Body of pancreas (tissue), 4 donors: ENCODE data around the gene LDLRAD4.

Experiments used
- POLR2A ChIP-seq, 3 donors: fragments of 450-650 bp; IDR thresholded peaks; one replicate each; pipeline ENCODE4 v1.6.1; 2016; ENCODE audit warnings: antibody characterized with exemption in 3 of 3, mild to moderate bottlenecking in 2 of 3
- TF ChIP-seq, protein P1 (sequence below), 7 experiments: fragments of 450-650 bp in 4 of 7; fragments of 200-600 bp in 3 of 7; sonication (generic) in 3 of 7; IDR thresholded peaks; one replicate each; pipeline ENCODE4 v1.5.1; 2016 to 2019; ENCODE audit warnings: antibody characterized with exemption in 7 of 7

DNA sequence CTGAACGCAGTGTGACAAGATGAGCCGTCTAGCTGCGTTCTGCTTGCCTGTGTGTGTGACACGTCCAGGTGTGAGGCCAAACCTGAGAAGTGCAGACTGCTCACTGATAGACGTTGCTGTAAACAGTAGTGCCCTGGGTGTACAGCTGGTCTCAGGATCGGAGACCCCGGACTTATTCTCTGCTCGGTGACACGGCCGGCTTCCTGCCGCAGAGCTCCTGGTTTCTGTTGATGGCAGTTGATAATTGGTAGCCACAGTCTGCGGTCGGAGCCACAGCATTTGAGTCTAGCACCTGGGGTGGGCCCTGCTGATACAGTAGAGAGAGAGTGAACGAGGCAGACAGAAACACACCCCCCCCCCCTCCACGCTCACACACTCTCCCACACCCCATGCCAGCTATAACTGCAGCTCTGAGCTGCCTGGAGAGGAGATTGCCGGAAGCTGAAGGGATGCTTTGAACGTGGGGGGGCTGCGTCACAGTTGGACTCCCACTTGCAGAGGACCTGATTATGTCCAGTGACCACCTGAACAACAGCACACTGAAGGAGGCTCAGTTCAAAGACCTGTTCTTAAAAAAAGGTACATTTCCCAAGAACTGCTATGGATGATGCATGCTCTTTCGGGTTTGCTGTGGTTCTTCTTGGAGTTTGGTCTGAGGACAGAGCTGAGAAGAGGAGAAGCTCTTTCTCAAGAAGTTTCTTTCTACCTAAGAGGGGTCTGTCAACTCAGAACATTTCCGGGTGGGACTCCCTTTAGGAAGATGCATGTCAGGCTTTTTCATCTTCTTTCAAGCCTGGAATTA is 393.8 kb downstream of the LDLRAD4 start:
- TF ChIP-seq, protein P1, sequence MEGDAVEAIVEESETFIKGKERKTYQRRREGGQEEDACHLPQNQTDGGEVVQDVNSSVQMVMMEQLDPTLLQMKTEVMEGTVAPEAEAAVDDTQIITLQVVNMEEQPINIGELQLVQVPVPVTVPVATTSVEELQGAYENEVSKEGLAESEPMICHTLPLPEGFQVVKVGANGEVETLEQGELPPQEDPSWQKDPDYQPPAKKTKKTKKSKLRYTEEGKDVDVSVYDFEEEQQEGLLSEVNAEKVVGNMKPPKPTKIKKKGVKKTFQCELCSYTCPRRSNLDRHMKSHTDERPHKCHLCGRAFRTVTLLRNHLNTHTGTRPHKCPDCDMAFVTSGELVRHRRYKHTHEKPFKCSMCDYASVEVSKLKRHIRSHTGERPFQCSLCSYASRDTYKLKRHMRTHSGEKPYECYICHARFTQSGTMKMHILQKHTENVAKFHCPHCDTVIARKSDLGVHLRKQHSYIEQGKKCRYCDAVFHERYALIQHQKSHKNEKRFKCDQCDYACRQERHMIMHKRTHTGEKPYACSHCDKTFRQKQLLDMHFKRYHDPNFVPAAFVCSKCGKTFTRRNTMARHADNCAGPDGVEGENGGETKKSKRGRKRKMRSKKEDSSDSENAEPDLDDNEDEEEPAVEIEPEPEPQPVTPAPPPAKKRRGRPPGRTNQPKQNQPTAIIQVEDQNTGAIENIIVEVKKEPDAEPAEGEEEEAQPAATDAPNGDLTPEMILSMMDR (IDR thresholded peaks at IDR 0.05), result no peak
- no peak for TF ChIP-seq POLR2A (IDR thresholded peaks at IDR 0.05)
